ENCODE data around the gene UFD1.

The UFD1 gene

DNA sequence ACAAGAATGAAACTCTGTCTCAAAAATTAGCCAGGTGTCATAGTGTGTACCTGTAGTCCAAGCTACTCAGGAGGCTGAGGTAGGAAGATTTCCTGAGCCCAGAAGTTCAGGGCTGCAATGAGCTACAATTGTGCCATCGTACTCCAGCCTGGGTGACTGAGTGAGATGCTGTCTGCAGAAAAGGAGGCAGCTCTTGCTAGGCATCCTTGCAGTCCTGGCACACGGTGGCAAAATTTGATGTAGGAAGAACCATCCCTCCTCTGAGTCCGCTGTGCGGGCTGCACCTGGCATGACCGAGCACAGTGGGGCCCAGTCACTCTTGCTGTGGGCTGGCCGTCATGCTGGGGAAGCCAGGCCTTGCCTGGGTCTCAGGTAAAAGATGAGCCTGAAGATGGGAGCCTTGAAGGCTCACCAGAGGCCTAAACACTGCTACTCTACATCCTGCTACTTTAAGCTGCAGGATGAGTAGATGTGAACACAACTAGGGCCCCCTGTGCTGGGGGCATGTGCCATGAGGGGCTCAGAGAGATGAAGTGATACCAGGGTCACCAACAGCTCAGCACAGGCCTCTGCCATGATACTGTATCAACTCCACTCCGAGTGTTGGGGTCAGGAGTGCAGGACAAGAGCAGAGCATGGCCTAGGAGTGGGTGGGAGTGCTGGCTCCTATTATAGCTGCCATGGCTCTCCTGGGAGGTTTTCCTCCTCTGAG is 19.3 kb upstream of the UFD1 start:
- H3K27ac ChIP-seq = no peak overlapping the region
- no peak overlapping the region for H3K9ac ChIP-seq
- H3K27me3 ChIP-seq (ENCODE audit: control insufficient read depth, insufficient read depth, low read length) = no peaks in the 10 kb centered on the region
- H2AFZ ChIP-seq = no peak overlapping the region
- TF ChIP-seq, protein P1, sequence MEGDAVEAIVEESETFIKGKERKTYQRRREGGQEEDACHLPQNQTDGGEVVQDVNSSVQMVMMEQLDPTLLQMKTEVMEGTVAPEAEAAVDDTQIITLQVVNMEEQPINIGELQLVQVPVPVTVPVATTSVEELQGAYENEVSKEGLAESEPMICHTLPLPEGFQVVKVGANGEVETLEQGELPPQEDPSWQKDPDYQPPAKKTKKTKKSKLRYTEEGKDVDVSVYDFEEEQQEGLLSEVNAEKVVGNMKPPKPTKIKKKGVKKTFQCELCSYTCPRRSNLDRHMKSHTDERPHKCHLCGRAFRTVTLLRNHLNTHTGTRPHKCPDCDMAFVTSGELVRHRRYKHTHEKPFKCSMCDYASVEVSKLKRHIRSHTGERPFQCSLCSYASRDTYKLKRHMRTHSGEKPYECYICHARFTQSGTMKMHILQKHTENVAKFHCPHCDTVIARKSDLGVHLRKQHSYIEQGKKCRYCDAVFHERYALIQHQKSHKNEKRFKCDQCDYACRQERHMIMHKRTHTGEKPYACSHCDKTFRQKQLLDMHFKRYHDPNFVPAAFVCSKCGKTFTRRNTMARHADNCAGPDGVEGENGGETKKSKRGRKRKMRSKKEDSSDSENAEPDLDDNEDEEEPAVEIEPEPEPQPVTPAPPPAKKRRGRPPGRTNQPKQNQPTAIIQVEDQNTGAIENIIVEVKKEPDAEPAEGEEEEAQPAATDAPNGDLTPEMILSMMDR (IDR thresholded peaks at IDR 0.05) = no peak
- no peaks in the 10 kb centered on the region for H3K4me1 ChIP-seq
- no peaks in the 10 kb centered on the region for H3K36me3 ChIP-seq (ENCODE audit: control insufficient read depth, insufficient read depth, low read length)
- no peak overlapping the region for H3K4me2 ChIP-seq (ENCODE audit: low read length)
- H3K79me2 ChIP-seq = no peaks in the 10 kb centered on the region
- no peaks in the 10 kb centered on the region for H3K9me3 ChIP-seq (ENCODE audit: control insufficient read depth, low read length)
- H3K4me3 ChIP-seq (ENCODE audit: low read depth, low read length) = no peak overlapping the region

DNA sequence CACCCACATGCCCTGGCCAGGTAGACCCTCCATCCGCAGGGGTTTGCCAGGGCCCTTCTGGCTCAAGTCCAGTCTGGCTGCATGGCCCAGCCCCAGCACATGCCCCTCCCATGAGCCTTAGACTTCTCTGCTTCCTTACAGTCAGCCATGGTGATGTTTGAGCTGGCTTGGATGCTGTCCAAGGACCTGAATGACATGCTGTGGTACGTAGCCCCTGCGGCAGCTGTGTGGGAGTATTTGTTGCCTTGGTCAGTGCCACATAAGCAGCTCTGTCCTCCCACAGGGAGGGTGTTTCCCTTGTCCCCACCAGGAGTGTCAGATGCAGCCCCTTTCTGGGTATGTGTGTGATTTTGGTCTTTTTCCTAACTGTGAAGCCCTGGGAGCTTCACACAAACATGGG is 18.3 kb upstream of the UFD1 start:
- Histone ChIP-seq H3K27ac (no peak overlapping the region), H3K4me2 (ENCODE audit: low read length) (no peak overlapping the region), H3K9me3 (ENCODE audit: control insufficient read depth, low read length) (no peaks in the 10 kb centered on the region), H3K79me2 (no peaks in the 10 kb centered on the region), H3K9ac (no peak overlapping the region), H3K4me3 (ENCODE audit: low read depth, low read length) (no peak overlapping the region), H3K36me3 (ENCODE audit: control insufficient read depth, insufficient read depth, low read length) (no peaks in the 10 kb centered on the region), H3K4me1 (no peaks in the 10 kb centered on the region), H3K27me3 (ENCODE audit: control insufficient read depth, insufficient read depth, low read length) (no peaks in the 10 kb centered on the region), H2AFZ (no peak overlapping the region)
- TF ChIP-seq, protein P1 (IDR thresholded peaks at IDR 0.05) = no peak

DNA sequence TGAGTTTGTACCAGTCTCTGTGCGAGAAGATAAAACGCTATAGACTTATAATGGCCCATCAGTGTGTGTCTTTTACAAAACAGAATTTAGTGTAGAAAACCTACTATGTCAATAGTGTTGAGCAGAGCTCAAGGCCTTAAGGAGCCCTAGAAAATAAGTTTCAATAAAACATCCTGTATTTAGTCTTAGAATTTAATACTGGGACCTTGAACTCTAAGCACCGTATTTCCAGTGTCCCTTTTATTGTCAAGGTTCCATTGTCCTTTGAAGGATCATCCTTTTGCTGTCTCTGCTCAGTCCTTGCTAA is 17.3 kb upstream of the UFD1 start:
- Histone ChIP-seq H2AFZ (no peak overlapping the region), H3K79me2 (no peaks in the 10 kb centered on the region), H3K4me3 (ENCODE audit: low read depth, low read length) (no peak overlapping the region), H3K4me2 (ENCODE audit: low read length) (no peak overlapping the region), H3K9ac (no peak overlapping the region), H3K27ac (no peak overlapping the region), H3K4me1 (no peaks in the 10 kb centered on the region), H3K27me3 (ENCODE audit: control insufficient read depth, insufficient read depth, low read length) (no peaks in the 10 kb centered on the region), H3K36me3 (ENCODE audit: control insufficient read depth, insufficient read depth, low read length) (no peaks in the 10 kb centered on the region), H3K9me3 (ENCODE audit: control insufficient read depth, low read length) (no peaks in the 10 kb centered on the region)
- TF ChIP-seq, protein P1 (IDR thresholded peaks at IDR 0.05) = no peak

DNA sequence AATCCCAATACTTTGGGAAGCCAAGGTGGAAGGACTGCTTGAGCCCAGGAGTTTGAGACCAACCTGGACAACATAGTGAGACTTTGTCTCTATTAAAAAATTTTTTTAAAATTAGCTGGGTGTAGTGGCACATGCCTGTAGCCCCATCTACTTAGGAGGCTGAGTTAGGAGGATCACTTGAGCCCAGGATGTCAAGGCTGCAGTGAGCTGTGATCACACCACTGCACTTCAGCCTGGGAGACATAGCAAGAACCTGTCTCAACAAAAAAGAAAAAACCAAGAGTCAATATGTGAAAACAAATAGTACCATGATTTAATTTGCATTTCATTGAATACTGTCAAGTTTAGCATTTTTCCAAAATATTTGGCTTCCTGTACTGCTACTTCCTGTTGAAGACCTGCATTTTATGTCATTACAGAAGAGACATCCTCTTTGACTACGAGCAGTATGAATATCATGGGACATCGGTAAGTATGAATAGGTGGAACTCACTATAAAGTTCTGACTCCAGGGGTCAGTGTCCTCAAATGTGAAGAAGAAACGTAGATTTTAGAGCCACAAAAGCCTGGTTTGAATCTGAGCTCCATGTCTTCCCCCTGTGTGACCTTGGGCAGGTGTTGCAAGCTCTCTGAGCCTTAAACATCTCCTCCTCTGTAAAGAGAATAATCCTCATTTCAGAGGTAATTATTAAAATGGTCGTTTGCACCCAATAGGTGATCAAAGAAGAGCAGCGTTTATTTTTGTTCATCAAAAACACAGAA is 16.8 kb upstream of the UFD1 start:
- no peak overlapping the region for H2AFZ ChIP-seq
- TF ChIP-seq, protein P1 (IDR thresholded peaks at IDR 0.05) = no peak
- no peaks in the 10 kb centered on the region for H3K4me1 ChIP-seq
- no peak overlapping the region for H3K9ac ChIP-seq
- no peaks in the 10 kb centered on the region for H3K79me2 ChIP-seq
- H3K27ac ChIP-seq = no peak overlapping the region
- no peak overlapping the region for H3K4me2 ChIP-seq (ENCODE audit: low read length)
- no peaks in the 10 kb centered on the region for H3K9me3 ChIP-seq (ENCODE audit: control insufficient read depth, low read length)
- no peaks in the 10 kb centered on the region for H3K36me3 ChIP-seq (ENCODE audit: control insufficient read depth, insufficient read depth, low read length)
- H3K27me3 ChIP-seq (ENCODE audit: control insufficient read depth, insufficient read depth, low read length) = no peaks in the 10 kb centered on the region
- no peak overlapping the region for H3K4me3 ChIP-seq (ENCODE audit: low read depth, low read length)
